Astrocyte (in vitro differentiated cells and primary cell): ENCODE measurements around the gene CRBN.

ENCODE experiments used
- CTCF ChIP-seq: IDR thresholded peaks from 2 replicates; pipeline ENCODE4 v1.5.1; 2011; ENCODE audit warnings: low read depth, mild to moderate bottlenecking, inconsistent platforms, low read length, moderate library complexity; ENCODE audit not compliant: insufficient read depth
- EZH2 ChIP-seq: IDR thresholded peaks from 2 replicates; pipeline ENCODE4 v1.6.1; 2012; ENCODE audit warnings: mild to moderate bottlenecking, low read length, inconsistent platforms; ENCODE audit not compliant: insufficient read depth

DNA sequence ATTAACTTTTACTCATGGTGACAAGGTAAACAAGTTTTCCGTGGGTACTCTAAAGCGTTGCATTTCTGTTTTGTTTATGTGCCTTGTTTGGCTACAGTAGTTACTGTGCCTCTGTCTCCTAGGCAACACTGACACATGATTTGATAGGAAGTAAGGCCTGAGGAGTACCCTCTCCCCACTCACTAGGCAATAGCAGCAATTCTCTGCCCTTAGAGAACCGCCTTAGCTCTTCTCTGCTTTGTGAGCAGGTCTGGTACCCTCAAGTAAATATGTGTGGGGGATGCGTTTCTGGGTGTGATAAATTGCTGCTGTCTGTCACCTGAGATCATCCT, 69.2 kb downstream of the CRBN start, which contains the start of gene IL5RA:
- TF ChIP-seq CTCF (no peak), EZH2 (no peak)
